ENCODE data around the gene DTX3.
"Not testable (repeated sequence)": the region's sequence is repeated elsewhere in the genome, so short reads cannot be mapped to it uniquely, and the experiment has no call there.

Gene DTX3

DNA sequence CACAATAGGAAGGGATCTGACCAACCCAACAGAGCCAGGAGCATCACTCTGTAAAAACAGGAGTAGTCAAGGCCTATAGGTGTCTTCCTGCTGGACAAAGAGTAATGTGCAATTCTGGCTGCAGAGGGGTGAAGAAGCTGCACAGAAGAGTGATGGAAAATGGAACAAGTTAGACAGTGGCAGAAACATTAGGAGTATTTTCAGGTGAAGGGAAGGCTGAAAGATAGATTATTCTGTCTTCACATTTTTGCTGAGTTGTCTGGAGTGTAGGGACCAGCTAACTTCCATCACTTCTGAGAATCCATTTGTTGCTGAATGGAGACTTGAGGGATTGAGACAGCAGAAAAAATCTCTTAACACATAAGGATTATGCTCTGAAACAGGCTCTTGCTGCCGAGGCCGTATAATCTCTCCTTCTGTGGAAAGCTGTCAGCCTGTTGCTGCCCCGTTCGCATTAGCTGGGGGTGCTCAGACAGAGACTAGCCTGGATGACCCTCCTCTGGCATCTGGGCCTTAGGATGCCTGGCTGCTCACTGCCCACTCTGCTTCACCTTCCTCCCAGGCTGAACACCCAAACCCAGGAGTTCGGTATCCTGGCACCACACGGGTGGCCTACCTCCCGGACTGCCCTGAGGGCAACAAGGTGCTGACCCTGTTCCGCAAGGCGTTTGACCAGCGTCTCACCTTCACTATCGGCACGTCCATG lies 3.5 kb downstream of the DTX3 start:
- no peak for DNase-seq (ENCODE audit: low read depth in 2 of 2)

DNA sequence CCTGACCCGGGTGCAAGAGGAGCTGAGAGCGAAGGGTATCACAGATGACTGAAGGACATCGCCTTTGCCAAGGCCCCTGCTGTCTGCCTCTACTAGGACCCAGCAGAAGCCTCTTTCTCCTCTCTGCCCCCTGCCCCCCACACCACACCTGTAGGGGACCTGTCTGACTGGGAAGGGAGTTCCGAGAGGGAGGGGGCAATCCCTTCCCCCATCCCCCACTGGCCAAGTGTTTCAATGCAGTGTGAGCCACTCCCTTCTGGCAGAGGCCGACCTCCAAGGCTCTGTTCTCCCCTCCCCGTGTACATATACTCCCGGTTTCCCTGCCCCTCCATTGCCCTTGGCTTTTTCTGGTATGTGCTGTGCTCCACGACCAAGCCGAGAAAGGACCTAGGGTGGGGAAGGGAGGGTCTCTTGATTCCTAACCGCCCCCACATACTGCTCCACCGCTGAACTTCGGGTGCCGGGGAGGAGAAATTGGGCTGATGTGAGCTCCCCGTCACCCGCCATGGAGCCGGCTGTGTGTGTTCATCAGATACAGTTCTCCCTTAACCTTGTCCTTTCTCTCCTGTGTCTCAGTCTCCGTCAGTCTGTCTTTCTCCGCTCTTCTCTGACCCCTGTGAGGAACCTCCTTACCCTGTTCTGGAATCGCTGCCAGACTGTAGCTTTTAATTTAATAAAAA lies 4.6 kb downstream of the DTX3 start:
- DNase-seq (ENCODE audit: low read depth in 2 of 2), result no peak

DNA sequence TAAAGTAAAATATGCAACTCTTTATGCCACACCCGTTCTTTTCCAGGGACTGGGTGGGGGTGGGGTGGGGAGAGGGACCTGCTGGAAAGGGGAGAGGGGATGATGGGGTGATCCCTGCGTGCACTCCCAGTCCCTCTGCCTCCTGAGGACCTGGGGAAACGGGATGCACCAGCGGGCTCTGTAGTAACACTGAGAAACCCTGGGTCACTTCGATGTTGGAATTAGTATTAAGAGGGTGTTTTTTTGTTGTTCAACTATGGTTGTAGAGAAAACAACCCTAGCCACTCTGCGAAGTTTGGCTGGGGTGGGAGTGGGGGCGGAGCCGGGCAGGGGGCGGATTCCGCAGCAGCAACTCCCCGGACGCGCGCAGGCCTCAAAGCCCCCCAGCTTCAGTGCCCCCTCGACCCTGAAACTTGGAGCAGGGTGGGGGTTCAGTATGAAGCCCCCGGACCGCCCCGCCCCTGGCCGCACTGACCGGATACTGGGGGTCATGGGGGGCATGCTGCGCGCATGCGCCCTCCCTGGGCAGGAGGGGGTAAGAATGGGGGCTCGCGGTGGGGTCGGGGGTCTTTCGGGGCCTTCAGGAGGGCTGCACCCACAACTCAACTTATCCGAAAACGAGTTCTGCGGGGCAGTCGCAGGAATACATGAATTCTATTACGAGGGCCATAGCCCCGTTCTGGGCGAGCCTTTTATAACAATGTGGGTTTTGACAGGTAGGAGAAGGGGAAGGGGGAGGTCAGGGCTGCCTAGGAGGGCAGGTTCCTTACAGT lies 5.3 kb downstream of the DTX3 start:
- DNase-seq (ENCODE audit: low read depth in 2 of 2), result no peak

DNA sequence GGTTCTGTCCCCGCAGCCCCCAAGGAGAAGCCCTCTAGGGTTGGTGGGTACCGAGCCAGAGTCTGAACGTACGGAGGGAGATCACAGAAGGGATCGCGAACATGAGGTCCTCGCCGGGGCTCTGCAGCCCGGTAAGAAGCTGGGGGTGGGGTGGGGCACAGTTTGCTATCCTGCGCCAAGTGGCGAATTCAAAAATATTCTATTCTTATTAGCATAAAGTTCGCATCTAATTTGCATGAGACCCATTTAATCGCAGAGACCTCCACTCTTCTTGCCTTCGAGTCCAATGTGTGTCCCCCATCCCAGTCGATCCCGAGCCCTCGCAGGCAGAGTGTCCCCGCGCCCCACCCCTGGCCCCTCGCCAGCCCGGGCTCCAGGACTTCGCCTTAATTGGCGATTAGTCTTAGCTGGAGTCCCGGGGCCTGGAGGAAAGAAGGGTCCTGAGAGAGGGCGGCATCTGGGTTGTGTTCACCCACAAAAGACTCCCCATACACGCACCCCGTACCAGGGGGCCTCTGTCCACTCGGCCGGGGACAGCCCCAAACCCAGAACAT lies 6.0 kb downstream of the DTX3 start:
- DNase-seq (ENCODE audit: low read depth in 2 of 2), result no peak

DNA sequence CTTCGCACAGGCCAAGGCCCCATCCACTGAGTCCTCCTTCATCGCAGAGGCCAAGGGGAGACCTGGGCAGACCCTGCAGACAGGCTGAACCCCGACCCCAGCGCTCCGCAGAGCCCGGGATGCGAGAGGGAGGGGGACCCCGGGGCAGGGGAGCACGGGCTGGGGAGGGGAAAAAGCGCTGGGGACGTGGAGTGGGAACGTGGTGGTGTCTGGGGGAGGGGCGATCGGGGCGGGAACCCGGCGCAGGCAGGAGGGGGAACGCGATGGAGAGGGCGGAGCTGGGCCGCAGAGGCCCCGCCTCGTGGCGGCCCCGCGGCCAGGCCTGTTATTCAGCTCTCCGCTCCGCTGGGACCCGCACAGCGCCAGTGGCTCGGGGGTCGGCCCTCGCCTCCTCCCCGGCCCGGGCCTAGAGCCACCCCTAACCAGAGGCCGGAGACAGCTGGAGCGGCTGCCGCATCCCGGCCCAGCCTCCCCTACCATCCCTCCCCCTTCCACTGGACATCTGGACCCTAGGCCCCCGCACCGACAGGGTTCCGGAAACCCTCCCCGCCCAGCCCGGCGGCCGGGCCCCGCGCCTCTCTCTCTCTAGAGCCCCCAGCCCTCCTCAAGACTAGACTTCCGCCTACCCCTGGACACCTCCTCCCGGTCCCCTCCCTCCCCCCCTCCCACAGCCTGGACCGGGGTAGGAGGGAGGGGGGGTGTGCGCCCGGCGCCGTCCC lies 6.6 kb downstream of the DTX3 start, which contains the start of gene ARHGEF25:
Gene ARHGEF25, plus strand, starts transcription at position 328 of the 719 bp plus-strand sequence. CDS start 460 bp downstream, outside the sequence.
- DNase-seq (ENCODE audit: low read depth in 2 of 2), result no peak

DNA sequence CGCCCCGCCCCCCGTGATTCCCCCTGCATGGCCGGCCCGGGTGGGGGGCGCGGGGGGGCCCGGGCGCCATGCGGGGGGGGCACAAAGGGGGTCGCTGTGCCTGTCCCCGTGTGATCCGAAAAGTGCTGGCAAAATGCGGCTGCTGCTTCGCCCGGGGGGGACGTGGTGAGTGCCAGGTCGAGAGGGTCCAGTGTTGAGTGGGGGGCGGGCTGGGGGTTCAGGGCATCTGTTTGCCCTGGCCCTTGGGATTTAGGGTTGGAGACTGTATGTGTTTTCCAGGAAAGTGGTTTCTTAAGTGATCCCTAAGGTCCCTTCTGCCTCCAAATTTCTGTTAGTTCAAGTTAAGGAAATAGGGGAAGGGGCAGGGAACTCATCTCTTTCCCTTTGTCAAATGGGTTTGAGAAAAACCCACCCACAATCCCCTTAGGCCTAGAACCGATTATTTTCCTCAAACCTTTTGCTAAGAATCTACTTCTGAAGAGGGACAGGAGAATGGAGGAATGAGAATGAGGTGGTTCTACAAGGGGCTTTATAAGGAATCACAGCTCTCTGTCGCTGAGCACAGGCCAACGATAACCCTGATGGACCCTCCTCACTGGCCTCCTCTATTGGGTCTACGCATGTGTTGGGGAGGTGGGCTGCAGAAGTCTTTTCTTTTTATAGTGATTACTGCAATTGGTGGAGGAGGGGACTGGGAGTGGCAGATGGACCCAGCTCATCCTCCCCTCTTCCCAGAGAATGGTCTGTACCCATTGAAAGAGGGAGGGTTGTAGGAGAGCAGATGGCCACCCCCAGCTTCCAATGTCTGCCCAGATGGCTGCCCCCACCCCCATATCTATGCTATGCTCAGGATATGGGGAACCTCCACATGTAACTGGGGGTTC lies 7.4 kb downstream of the DTX3 start:
- no peak for DNase-seq (ENCODE audit: low read depth in 2 of 2)

DNA sequence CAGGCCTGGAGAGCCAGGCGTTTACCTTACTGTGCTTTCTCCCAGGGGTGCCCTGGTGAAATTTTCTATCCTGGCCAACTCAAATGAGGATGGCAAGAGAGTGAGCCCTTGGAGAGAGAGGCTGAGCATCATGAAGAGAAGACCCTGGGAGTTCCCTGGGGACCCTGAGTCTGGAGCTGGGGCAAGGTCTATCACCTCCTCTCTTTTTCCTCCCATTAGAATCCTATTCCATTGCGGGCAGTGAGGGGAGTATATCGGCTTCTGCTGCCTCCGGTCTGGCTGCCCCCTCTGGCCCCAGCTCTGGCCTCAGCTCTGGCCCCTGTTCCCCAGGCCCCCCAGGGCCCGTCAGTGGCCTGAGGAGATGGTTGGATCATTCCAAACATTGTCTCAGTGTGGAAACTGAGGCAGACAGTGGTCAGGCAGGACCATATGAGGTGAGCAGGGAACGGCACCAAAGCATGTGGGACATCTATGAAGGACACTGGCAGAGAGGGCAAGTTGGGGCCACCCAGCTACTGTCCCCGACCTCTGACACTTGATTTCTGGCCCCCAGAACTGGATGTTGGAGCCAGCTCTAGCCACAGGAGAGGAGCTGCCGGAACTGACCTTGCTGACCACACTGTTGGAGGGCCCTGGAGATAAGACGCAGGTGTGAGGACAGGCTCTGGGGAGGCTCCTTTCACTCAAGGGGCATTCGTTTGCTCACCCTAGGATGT lies 8.2 kb downstream of the DTX3 start:
- DNase-seq (ENCODE audit: low read depth in 2 of 2), result no peak

DNA sequence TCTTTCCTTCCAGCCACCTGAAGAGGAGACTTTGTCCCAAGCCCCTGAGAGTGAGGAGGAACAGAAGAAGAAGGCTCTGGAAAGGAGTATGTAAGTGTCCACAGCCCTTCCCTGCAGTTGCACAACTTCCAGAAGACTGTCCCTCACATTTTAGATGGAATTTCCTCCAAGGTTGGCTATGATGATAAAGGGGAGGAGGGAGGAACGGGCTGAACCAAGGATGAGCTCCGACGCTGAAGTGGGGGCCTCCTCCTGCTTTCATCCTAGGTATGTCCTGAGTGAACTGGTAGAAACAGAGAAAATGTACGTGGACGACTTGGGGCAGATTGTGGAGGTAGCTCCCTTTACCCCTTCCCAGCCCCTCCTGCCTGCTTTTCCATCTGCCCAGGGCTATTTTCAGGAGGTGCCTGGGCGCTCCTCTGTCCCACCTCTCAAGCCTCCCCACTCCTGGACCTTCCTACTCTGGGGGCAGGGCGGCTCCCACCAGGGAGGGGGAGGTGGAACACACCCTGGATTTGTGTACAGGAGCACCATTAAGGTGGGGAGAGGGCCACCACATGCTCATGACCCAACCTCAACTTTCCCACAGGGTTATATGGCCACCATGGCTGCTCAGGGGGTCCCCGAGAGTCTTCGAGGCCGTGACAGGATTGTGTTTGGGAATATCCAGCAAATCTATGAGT lies 8.9 kb downstream of the DTX3 start:
- no peak for DNase-seq (ENCODE audit: low read depth in 2 of 2)

DNA sequence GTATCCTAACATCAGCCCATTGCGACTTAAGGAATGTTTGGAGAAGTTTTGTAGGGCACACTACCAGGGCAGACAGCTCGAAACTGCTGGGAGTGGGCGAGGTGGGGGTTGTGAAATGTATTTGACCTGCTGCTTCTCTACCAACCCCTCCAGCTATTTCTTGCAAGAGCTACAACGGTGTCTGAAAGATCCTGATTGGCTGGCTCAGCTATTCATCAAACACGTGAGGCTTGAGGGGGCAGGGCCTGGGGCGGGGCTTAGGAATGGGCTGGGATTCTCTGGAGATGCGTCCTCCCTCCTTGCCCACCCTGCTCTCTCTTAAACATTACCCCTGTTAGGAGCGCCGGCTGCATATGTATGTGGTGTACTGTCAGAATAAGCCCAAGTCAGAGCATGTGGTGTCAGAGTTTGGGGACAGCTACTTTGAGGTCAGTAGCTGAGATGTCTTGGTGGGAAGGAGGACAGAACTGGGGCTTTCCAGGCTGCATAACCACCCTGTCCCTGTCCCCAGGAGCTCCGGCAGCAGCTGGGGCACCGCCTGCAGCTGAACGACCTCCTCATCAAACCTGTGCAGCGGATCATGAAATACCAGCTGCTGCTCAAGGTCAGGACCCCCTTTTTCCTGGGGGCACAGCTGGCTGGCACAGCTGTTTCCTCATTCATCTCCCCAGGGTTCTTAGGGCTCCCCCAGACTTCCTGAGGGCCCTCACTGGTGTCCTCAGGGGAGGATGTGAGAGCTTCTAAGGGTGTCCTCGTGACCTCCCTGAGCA lies 9.7 kb downstream of the DTX3 start:
- DNase-seq (ENCODE audit: low read depth in 2 of 2), result no peak

DNA sequence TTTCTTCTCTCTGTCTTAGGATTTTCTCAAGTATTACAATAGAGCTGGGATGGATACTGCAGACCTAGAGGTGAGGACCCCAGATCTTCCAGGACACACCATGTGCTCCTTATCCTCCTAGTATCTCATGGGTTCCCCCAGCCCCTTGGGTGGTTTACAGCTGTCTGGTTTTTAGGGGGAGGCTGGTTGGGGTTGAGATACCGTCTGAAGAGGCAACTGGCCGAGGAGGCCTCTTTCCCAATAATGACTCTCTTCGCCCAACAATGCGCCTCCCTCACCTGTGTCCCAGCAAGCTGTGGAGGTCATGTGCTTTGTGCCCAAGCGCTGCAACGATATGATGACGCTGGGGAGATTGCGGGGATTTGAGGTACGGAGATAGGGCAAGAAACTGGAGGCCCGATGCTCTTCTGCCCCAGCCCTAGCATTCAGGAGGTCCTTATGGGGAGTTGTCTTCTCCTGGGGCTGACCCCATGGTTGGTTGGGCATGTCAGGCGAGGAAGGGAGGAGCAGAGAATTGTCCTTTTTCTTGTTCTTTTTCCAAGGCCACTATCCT lies 10.4 kb downstream of the DTX3 start:
- DNase-seq (ENCODE audit: low read depth in 2 of 2), result no peak

DNA sequence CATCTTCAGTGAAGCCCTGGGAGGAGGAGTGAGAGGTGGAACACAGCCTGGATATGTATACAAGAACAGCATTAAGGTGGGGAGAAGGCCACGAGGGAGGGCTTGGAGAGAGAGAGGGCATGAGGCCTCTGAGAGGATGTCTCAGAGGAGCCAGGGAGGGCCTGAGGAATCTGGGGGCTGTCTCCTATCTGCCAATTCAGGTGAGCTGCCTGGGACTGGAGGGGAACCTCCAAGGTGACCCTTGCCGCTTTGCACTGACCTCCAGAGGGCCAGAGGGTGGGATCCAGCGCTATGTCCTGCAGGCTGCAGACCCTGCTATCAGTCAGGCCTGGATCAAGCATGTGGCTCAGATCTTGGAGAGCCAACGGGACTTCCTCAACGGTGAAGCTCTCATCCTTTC lies 11.0 kb downstream of the DTX3 start:
- no peak for DNase-seq (ENCODE audit: low read depth in 2 of 2)

DNA sequence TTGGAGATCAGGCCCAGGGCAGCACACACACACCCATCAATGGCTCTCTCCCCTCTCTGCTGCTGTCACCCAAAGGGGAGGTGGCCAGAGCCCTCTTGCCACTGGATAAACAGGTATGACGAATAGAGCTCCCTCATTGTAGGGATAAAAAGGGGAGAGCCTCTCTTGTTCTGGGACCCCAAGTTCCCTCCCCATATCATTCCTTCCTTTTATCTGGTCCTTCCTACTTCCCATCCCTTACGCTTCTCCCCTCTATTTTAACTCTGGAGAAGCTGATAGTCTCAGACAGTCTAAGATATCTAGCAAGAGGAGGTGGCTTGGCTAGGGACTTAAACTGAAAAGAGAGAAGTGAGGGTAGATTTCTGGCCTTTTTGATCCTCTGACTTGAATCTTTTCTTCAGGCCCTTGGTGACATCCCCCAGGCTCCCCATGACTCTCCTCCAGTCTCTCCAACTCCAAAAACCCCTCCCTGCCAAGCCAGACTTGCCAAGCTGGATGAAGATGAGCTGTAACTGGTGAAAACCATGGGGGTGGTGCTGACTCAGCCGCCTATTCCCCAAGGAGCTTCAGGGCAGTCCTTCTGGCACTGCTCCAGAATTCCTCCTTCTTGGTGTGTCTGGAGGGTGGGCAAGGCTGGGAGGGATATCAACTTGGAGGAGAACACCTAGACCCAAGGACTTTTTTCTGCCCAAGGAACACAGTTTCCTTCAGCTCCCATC lies 11.9 kb downstream of the DTX3 start:
- DNase-seq (ENCODE audit: low read depth in 2 of 2), result no peak

DNA sequence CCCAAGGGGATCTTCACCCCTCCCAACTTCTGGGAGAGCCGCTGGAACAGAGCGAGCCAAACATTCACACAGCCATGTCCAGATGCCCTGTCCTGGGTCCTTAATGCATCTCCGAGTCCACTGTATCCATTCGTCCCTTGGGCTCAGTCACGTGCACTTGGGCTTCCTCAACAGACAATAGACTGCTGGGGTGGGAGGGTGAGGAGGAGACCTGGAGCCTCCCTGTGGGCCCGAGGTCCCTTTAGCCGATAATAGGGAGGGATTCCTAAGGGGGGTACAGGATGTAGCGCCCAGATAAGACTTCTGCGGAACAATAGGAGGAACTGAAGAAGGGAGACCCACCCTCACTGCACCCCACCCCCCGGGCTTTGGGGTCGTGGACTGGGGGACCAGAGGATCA lies 13.3 kb downstream of the DTX3 start:
- no peak for DNase-seq (ENCODE audit: low read depth in 2 of 2)

DNA sequence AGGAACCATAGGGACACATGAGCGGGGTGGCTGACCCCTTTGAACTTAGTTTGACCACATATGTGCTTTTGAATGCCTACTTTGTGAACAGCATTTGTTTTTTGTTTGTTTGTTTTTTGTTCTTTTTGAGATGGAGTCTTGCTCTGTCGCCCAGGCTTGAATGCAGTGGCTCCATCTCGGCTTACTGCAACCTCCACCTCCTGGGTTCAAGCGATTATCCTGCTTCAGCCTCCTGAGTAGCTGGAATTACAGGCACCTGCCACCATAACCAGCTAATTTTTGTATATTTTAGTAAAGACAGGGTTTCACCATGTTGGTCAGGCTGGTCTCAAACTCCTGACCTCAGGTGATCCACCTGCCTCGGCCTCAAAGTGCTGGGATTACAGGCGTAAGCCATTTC lies 13.8 kb downstream of the DTX3 start:
- not testable (repeated sequence) for DNase-seq (ENCODE audit: low read depth in 2 of 2)

DNA sequence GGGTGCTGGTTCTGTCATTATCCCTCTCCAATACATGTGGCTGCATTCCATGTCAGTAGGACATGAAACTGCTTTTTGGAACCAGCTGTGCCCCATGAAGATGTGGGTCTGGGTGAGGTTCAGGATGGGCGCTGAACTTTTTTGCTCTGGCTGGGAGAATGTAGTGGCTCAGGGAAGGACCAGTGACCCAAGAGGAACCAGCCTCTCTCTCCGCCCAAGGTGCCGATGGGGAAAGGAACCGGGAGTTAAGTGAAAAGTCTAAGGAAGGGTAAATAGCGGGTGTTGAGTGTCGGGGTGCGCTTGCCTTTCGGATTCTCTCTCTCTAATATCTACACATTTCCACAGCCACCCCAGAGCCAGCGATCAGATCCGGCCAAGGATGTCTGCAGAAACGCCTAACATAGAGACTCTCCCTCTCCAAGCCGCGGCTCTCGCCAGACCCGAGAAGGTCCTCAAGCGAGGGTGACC lies 14.4 kb downstream of the DTX3 start:
- no peak for DNase-seq (ENCODE audit: low read depth in 2 of 2)

DNA sequence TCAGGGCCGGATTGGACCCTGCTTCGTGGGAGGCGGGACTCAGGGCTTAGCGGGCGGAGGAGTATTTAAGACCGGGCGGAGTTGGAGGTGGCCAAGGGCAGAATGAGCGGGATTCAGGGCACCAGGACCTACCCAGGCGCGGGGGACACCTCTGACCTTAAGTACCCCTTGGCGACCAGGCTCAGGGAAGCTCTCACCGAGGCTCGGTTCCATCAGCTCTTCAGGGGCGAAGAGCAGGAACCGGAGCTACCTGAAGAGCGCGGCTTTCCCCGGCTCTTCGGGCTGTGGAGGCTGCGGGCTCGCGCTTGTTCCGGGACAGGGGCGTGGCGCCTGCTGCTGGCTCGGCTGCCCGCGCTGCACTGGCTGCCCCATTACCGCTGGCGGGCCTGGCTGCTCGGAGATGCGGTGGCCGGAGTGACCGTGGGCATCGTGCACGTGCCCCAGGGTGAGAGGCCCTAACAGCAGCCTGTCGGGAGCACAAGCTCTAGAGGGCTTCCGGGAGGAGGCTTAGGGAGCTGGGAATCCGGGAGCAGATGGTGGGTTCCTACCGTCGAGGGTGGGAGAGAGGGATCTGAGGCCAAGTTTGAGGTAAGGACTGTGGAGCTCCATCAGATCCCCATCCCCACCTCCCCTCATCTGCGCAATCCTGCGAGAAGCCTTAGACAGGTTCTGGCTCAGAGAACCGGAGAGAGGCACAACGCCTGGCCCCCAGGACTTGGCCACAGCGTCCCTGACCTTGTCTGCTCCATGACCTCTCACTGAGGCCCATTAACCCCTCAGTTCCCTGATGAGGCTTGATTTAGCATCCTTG lies 15.0 kb downstream of the DTX3 start:
- DNase-seq (ENCODE audit: low read depth in 2 of 2), result no peak

Data from stimulated activated CD4-positive, alpha-beta T cell treated with anti-CD3 and anti-CD28 coated beads, Interleukin-1b, Interleukin-23, amount 100 ng/mL, for 1 hour (primary cell).